DND-41 (cell line): ENCODE measurements around the gene MYH15.

Experiments
- EZH2 ChIP-seq: IDR thresholded peaks from 3 replicates; pipeline ENCODE4 v1.6.1; 2012; ENCODE audit warnings: borderline replicate concordance, low read depth, mild to moderate bottlenecking, moderate library complexity, low read length, inconsistent platforms; ENCODE audit not compliant: severe bottlenecking
- TF ChIP-seq, protein P1 (sequence below): IDR thresholded peaks from 2 replicates; pipeline ENCODE4 v1.5.1; 2012; ENCODE audit warnings: borderline replicate concordance, low read length, moderate library complexity, mild to moderate bottlenecking; ENCODE audit not compliant: poor library complexity, severe bottlenecking; ENCODE audit errors: extremely low read depth

DNA sequence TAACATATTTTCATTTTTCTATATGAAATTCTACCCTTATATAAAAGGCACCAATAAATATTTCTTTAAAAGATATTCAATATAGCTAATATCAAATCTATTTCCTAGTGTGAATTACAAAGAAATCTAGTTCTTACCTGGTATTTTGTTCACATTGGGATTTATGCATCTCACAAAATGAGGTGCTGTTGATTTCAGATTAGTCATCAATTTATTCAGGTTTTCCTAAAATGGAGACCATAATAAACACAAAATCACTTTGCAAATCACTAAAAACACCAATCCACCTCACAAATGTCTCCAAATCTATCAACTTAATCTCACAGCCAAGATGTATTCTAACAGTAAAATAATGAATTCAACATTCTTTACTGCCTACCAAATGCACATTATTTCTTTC, 51.2 kb downstream of the MYH15 start:
- TF ChIP-seq, protein P1, sequence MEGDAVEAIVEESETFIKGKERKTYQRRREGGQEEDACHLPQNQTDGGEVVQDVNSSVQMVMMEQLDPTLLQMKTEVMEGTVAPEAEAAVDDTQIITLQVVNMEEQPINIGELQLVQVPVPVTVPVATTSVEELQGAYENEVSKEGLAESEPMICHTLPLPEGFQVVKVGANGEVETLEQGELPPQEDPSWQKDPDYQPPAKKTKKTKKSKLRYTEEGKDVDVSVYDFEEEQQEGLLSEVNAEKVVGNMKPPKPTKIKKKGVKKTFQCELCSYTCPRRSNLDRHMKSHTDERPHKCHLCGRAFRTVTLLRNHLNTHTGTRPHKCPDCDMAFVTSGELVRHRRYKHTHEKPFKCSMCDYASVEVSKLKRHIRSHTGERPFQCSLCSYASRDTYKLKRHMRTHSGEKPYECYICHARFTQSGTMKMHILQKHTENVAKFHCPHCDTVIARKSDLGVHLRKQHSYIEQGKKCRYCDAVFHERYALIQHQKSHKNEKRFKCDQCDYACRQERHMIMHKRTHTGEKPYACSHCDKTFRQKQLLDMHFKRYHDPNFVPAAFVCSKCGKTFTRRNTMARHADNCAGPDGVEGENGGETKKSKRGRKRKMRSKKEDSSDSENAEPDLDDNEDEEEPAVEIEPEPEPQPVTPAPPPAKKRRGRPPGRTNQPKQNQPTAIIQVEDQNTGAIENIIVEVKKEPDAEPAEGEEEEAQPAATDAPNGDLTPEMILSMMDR = no peak
- TF ChIP-seq EZH2 = no peak
